Measurements from ENCODE around the gene POFUT2.

The POFUT2 gene

DNA sequence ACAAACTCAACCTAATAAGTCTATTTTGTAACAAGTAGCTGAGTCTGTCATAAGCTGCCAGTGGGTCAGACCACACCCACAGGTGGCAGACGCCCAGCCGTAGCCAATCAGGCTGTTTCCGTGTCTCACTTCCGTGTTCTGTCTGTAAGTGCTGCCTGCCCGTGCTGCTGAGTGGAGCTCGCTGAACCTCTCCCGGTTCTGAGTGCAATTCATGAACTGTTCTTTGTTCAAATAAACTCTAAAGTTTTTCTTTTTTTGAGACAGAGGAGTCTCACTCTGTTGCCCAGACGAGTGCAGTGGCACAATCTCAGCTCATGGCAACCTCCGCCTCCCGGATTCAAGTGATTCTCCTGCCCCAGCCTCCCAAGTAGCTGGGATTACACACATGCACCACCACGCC, 25.1 kb downstream of the POFUT2 start:
- no peak for DNase-seq (ENCODE audit: low read depth)

GRCh38 chr21:45262041-45262581, 25.6 kb downstream of the POFUT2 start:
- DNase-seq (ENCODE audit: low read depth), result no peak

DNA sequence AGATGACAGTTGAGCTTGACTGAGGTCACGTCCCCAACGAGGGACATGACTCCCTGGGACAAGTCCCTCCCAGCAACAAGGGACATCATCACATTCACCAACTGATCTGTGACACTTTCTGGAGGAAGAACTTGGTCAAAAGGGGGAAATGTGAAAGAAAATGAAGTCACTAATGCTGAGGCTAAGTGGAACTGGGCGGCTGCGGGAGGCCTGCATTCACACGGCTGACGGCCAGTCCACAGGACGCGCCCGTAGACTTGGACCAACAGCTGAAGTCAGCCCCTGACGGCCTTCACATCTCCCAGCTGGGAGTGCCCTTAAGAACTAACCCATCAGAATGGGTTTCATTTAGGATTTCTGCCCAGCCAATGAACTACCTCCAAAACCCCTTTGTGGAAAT, 26.6 kb downstream of the POFUT2 start:
- DNase-seq (ENCODE audit: low read depth), result no peak

- DNase-seq (ENCODE audit: low read depth), result no peak
Observed at GRCh38 chr21:45260191-45260825, 27.4 kb downstream of the POFUT2 start.

DNA sequence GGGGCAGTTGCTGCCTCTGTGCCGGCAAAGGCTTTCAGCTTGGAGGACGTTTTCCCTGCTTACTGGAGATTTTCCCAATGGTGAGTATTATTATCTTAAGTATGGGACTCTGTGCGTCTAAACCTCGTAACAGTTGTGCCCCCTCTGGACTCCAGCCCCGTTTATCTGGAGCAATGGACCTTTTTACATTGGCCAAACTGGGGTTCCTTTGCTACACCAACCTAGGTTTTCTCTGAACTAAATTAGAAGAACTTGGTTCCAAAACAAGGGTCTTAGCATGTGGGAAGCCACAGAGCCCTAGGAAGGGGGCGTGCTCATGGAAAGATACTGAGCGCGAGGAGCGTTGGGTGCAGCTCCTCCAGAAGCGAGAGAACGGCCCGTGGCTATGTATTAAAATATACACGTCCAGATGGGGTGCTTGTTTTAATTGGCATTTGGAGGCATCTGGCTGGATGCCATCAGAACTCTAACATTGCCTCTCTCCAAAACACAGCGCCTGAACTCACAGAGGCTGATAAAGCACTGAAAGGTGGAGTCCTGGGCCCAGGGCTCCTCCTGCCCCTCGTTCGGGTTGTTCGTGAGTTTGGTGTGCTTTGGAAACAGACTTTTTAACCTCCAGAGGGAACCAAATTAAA, 28.4 kb downstream of the POFUT2 start:
- DNase-seq (ENCODE audit: low read depth), result no peak

GRCh38 chr21:45258466-45258865, 29.2 kb downstream of the POFUT2 start:
- no peak for DNase-seq (ENCODE audit: low read depth)

GRCh38 chr21:45257673-45258341, 29.9 kb downstream of the POFUT2 start:
- no peak for DNase-seq (ENCODE audit: low read depth)

GRCh38 chr21:45256912-45257672, 30.6 kb downstream of the POFUT2 start:
- DNase-seq (ENCODE audit: low read depth), result no peak

GRCh38 chr21:45256021-45256911, 31.4 kb downstream of the POFUT2 start:
- no peak for DNase-seq (ENCODE audit: low read depth)

DNA sequence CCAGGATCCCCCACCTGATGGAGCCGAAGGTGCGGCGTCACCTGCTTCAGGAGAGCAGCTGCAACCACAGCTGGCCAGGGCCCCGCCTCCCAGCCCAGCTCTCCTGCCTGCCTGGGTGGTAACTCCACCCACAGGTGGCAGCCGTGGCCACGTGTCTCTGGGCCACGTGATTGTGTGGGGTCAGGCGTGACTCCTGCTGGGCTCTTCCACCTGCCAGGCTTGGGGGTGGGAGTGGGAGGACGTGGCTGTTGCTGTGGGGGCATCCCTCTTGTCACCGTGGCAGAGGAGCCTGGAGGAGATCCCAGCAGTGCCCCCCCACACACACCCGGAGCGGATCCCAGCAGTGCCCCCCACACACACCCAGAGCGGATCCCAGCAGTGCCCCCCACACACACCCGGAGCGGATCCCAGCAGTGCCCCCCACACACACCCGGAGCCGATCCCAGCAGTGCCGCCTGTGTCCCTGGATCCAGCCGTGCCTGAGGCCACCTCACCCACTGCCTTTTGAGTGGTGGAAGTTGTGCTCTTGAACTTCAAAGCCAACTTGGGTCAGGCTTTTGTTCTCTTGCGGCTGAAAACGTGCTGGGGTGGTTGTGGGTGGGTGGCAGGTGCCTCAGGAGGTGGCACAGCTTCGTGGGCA, 32.2 kb downstream of the POFUT2 start:
- DNase-seq (ENCODE audit: low read depth), result no peak

- no peak for DNase-seq (ENCODE audit: low read depth)
Observed at GRCh38 chr21:45254460-45254930, 33.2 kb downstream of the POFUT2 start.

GRCh38 chr21:45253633-45254459, 33.8 kb downstream of the POFUT2 start:
- no peak for DNase-seq (ENCODE audit: low read depth)

GRCh38 chr21:45253180-45253579, 34.5 kb downstream of the POFUT2 start:
- no peak for DNase-seq (ENCODE audit: low read depth)

- no peak for DNase-seq (ENCODE audit: low read depth)
Observed at GRCh38 chr21:45252448-45252925, 35.2 kb downstream of the POFUT2 start.

DNA sequence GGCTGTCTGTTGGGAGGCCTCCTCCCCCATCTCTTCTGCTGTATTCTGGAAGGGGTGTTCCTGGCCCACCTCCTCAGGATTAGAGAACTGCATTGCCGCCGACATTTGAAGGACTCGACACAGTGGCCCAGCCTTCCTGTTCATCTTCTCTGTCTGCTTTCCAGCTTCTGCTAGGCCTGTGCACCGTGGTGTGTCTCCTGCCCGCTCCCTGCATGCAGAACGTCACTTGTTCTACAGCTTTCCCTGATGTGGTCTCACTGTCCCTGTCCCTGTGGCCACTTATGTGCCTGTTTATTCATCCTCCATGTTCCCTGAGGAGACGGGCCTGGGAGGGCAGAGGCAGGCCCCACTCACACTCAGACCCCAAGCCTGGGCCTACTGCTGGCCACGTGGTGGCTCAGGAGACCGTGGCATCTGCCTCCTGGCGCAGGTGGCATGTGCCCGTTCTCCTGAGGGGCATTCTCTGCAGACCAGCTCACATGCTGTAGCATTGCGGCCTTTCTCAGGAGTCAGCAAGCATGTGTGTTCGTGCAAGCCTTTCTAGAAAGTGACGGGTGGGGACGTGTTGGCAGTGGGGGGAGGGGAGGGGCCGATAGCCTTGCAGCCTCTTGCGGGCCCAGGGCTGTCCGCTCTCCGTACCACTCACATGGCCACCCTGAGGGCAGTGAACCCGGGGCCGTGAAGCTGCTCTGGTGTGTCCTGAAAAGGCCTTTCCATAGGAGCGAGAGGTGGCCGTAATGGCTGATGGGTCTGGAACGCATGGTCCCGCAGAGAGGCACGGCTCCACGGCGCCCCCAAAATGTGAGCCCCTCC, 35.9 kb downstream of the POFUT2 start:
- no peak for DNase-seq (ENCODE audit: low read depth)

DNA sequence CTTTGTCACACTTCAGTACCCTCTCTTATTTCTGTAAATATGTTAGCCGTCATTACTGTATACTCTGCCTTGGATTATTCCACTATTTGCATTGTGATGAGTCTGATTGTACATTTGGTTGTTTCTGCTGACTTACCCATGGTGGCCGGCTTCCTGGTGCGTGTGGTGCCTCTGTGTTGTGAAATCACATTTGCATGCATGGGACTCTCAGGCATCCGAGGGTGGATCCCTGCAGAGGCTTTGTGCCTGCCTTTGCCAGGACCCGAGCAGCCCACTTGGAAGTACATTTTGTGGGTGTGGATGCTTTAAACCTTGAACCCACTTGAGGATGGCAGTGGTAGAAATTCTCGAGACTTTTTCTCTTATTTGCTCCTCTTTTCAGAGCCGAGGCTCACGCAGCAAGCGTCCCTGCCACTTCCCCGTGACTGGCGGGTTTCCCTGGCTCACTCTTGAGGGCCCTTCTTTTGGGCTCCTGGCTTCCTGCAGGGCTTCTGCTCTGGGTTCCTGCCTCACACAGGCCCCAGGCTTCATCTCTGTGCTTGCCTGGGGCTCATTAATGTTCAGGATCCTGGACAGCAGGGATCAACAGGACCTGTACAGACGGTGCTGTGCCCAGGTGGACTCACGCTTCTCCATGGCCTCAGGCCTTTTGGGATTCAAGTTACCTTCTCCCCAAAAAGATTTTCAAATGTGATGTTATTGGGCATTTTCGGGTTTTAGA, 36.6 kb downstream of the POFUT2 start:
- DNase-seq (ENCODE audit: low read depth), result no peak

- no peak for DNase-seq (ENCODE audit: low read depth)
Observed at GRCh38 chr21:45250272-45250671, 37.4 kb downstream of the POFUT2 start.

DNA sequence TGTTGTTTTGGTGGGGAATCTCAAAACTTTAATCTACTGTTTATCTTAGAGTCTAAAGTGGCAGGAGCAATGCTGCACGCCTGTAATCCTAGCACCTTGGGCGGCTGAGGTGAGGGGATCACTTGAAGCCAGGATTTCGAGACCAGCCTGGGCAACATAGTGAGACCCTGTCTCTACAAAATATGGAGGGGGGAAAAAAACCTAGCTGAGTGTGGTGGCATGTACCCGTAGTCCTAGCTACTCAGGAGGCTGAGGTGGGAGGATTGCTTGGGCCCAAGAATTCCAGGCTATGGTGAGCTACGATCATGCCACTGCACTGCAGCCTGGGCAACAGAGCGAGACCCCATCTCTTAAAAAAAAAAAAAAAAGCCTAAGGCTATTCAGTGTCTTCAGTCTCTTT, 38.1 kb downstream of the POFUT2 start:
- no peak for DNase-seq (ENCODE audit: low read depth)

All from activated T-helper 9 cell treated with anti-CD3 and anti-CD28 coated beads, Interleukin-2, amount 50 U/mL, for 16 hours (primary cell).